GM12892 (cell line): Measurements from ENCODE around the gene SERPIND1.

Source experiments
- POLR2A ChIP-seq: IDR thresholded peaks from 2 replicates; pipeline ENCODE4 v1.6.1; 2011; ENCODE audit warnings: low read depth, low read length, control low read depth
- POLR2AphosphoS5 ChIP-seq: IDR thresholded peaks from 2 replicates; pipeline ENCODE4 v1.6.1; 2011; ENCODE audit warnings: low read depth, low read length, control low read depth
- TAF1 ChIP-seq: IDR thresholded peaks from 2 replicates; pipeline ENCODE4 v1.6.1; 2011; ENCODE audit warnings: low read depth, mild to moderate bottlenecking, control low read depth, low read length, borderline replicate concordance

DNA sequence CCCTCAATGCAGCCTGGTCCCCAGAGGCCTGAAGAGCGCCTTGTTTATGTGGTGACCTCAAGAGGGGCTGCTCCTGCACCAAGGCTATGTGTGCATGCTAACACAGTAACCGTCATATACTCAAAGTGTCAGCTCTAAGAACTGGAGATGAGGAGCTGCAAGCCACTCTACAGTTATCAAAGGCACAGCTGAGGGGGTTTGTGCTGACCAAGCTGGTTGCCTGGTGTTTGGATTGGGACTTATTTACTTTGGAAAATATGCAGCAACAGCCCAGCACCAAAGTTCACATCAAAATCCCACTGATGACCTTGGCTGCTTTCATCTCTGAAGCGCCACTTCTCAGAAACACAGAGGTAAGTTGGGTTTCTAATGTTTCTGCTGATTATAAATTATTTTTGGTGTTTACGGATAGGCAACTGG lies at the start of gene SERPIND1:
- TF ChIP-seq POLR2A (no peak), POLR2AphosphoS5 (no peak), TAF1 (no peak)
